Hepatocyte (in vitro differentiated cells): ENCODE results near the gene RARA.

Experiments used
- EZH2phosphoT487 ChIP-seq: fragments of 200-600 bp; sonication (generic); IDR thresholded peaks from one replicate; pipeline ENCODE4 v1.6.1; 2018; ENCODE audit warnings: antibody characterized with exemption, mild to moderate bottlenecking, low read depth, moderate library complexity; ENCODE audit not compliant: unreplicated experiment, severe bottlenecking
- TF ChIP-seq, protein P1 (sequence below): fragments of 200-600 bp; sonication (generic); IDR thresholded peaks from 2 replicates; pipeline ENCODE4 v1.5.1; 2016; ENCODE audit warnings: antibody characterized with exemption, mild to moderate bottlenecking; ENCODE audit not compliant: poor library complexity

DNA sequence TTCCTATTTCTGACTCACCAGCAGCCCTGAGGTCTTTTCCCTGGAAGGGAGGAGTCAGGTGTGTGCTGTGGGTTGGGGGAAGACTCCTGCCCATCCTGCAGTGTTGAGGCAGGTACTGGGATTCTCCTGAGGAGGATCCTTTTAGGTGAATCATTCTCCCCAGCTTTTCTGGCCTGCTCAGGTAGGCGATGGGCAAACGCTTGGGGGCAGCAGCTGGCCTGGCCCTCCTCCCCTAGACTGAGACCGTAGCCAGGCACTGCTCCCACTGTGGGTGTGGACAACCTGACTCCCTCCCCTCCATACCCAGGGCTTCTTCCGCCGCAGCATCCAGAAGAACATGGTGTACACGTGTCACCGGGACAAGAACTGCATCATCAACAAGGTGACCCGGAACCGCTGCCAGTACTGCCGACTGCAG is 40.5 kb downstream of the RARA start:
- TF ChIP-seq, protein P1, sequence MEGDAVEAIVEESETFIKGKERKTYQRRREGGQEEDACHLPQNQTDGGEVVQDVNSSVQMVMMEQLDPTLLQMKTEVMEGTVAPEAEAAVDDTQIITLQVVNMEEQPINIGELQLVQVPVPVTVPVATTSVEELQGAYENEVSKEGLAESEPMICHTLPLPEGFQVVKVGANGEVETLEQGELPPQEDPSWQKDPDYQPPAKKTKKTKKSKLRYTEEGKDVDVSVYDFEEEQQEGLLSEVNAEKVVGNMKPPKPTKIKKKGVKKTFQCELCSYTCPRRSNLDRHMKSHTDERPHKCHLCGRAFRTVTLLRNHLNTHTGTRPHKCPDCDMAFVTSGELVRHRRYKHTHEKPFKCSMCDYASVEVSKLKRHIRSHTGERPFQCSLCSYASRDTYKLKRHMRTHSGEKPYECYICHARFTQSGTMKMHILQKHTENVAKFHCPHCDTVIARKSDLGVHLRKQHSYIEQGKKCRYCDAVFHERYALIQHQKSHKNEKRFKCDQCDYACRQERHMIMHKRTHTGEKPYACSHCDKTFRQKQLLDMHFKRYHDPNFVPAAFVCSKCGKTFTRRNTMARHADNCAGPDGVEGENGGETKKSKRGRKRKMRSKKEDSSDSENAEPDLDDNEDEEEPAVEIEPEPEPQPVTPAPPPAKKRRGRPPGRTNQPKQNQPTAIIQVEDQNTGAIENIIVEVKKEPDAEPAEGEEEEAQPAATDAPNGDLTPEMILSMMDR = no peak
- TF ChIP-seq EZH2phosphoT487 = no peak
